Type B pancreatic cell (in vitro differentiated cells): Measurements from ENCODE around the gene DLX4. TPM values are rescaled to one million over a fixed set of nuclear protein-coding genes. Genes with fewer than 3 reads are reported as not detected.

Source experiments
- DNase-seq: peaks from one replicate; pipeline ENCODE4 v3.0.0; 2021; ENCODE audit warnings: mixed read lengths; ENCODE audit not compliant: unreplicated experiment; ENCODE audit errors: extremely low spot score
- H3K27ac Mint-ChIP-seq: 2 replicates; pipeline ENCODE4 v1.8.0; 2021; ENCODE audit warnings: mild to moderate bottlenecking, mixed read lengths
- H3K27me3 Mint-ChIP-seq: 2 replicates; pipeline ENCODE4 v1.8.0; 2021; ENCODE audit warnings: mixed read lengths
- H3K36me3 Mint-ChIP-seq: 2 replicates; pipeline ENCODE4 v1.8.0; 2021; ENCODE audit warnings: mixed read lengths
- H3K4me1 Mint-ChIP-seq: one replicate; pipeline ENCODE4 v1.8.0; 2021; ENCODE audit warnings: mixed read lengths; ENCODE audit not compliant: unreplicated experiment
- H3K4me3 Mint-ChIP-seq: 2 replicates; pipeline ENCODE4 v1.8.0; 2021; ENCODE audit warnings: mild to moderate bottlenecking, mixed read lengths
- H3K9me3 Mint-ChIP-seq: 2 replicates; pipeline ENCODE4 v1.8.0; 2021; ENCODE audit warnings: mixed read lengths
- CTCF ChIP-seq: fragments of 200-600 bp; sonication (generic); conservative IDR thresholded peaks from 2 replicates; pipeline ENCODE4 v1.5.0; 2021; ENCODE audit warnings: antibody characterized with exemption, mild to moderate bottlenecking
- total RNA-seq: library from RNA; stranded (reverse); gene quantifications from 2 replicates; pipeline ENCODE4 v1.2.1, GENCODE V29; 2021; ENCODE audit warnings: low replicate concordance

DLX4 gene
- total RNA-seq, 1 donor from 2014 or later: 10.4 TPM

- no peak overlapping the region for H3K4me3 Mint-ChIP-seq
- H3K9me3 Mint-ChIP-seq: no peaks in the 10 kb centered on the region
- H3K4me1 Mint-ChIP-seq: peaks cover 40% of the 10 kb centered on the region
- H3K27ac Mint-ChIP-seq: no peak overlapping the region
- H3K27me3 Mint-ChIP-seq: peaks cover 67% of the 10 kb centered on the region
- no peak for TF ChIP-seq CTCF
- H3K36me3 Mint-ChIP-seq: no peaks in the 10 kb centered on the region
- no peak for DNase-seq
Measured at GRCh38 chr17:49978501-49978900, 9.5 kb downstream of the DLX4 start.

DNA sequence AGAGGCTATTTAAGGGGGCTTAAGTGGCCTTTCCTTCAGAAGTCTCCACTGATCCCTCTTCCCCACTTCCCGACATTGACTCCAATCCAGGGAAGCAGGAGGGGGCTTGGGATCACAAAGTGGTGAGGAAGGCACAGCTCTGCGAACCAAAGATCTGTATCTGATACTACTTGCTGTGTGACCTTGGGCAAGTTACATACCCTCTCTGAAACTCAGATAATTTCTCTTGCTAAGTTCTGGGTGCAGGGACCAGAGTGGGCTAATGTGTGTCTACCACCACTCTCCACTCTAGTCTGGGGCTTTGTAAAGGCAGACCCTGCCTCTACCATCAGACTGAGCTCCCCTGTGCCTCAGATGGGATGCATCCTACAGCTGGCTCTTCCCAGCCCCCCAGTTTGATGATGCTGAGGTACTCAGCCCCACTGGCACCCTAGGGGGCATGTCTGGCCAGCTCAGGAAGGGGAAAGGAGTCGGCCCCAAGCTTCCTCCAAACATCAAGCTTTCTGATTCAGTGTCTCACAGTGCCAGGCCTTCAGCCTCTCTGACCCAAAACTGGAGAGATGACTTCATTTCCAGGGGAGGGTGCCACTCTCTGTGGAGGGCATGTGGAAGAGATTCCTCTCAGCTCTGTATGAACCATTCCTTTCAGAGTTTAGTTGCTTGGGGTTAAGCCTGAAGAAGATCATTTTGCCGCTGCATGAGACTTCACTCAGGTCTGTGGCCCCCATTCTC lies 10.9 kb downstream of the DLX4 start:
- DNase-seq: no peak
- H3K27me3 Mint-ChIP-seq: peaks cover 53% of the 10 kb centered on the region
- no peak for TF ChIP-seq CTCF
- no peak overlapping the region for H3K4me3 Mint-ChIP-seq
- no peaks in the 10 kb centered on the region for H3K9me3 Mint-ChIP-seq
- no peaks in the 10 kb centered on the region for H3K36me3 Mint-ChIP-seq
- peaks cover 40% of the 10 kb centered on the region for H3K4me1 Mint-ChIP-seq
- H3K27ac Mint-ChIP-seq: no peak overlapping the region

DNA sequence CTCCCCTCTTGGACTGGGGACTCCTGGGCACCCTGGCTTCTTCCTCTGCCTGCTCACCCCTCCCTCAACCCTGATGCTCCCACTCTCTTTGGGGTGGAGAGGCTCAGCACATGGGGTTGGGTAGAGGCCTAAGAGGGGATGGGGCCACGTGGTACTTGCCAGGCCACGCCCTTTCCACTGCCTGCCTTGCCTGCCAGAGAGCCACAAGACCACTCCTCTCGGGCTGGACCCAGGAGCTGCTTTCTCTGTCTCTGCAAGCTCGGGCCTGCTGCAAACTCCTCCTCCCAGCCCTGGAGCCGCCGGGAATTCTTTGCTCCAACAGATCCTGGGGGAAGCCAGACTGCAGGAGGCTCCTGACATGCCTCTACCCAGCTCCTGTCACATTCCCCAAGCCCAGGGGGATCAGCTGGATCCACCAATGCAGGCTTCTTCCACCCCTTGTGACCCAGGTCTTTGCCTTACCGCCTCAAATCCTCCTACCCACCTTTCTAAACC lies 11.8 kb downstream of the DLX4 start:
- no peak for TF ChIP-seq CTCF
- Mint-ChIP-seq H3K4me1 (peaks cover 36% of the 10 kb centered on the region), H3K27me3 (peaks cover 47% of the 10 kb centered on the region), H3K36me3 (no peaks in the 10 kb centered on the region), H3K27ac (no peak overlapping the region), H3K9me3 (no peaks in the 10 kb centered on the region), H3K4me3 (no peak overlapping the region)
- DNase-seq: no peak

DNA sequence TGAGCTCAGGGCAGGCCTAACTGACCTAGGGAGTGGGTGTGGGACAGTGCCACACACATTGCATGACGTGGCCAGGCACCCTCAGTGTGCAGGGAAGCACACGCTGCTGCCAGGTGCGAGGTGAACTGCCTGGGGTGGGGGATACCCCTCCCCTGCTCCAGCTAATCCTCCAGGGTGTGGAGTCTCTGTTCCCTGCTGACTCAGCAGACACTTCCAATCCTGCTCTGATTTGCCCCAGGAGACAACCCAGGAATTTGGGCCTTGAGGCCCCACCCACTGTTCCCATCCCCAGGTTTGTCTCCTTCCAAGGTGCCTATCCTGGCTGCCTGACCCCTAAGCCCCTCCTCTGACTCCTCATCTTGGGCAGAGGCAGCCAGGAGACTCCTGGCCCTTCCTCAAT lies 15.3 kb downstream of the DLX4 start:
- TF ChIP-seq CTCF: no peak
- peaks cover 46% of the 10 kb centered on the region for H3K27me3 Mint-ChIP-seq
- H3K27ac Mint-ChIP-seq: no peak overlapping the region
- no peaks in the 10 kb centered on the region for H3K36me3 Mint-ChIP-seq
- no peak for DNase-seq
- H3K9me3 Mint-ChIP-seq: no peaks in the 10 kb centered on the region
- H3K4me1 Mint-ChIP-seq: peaks cover 22% of the 10 kb centered on the region
- no peak overlapping the region for H3K4me3 Mint-ChIP-seq

DNA sequence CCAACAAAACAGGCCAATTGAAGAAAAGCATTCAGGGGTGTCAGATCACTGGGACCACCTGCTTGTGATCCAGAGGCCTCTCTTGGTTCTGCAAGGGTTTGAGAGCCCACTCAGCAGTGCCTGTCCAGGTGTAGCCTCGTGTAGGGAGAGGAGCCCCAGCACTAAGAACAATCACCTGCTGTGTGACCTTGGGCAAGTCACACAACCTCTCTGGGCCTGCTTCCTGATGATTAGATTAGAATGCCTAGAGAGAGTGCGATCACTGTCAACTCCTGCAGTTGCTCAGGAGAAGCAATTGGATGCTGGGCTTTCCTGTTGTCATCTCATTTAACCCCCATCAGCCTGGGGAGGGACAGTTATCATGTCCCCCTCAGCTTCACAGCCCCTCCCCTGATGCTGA lies 15.8 kb downstream of the DLX4 start:
- DNase-seq: no peak
- no peak for TF ChIP-seq CTCF
- Mint-ChIP-seq H3K9me3 (no peaks in the 10 kb centered on the region), H3K27me3 (peaks cover 46% of the 10 kb centered on the region), H3K27ac (no peak overlapping the region), H3K36me3 (no peaks in the 10 kb centered on the region), H3K4me3 (no peak overlapping the region), H3K4me1 (peaks cover 20% of the 10 kb centered on the region)
